HepG2 (cell line): ENCODE results near the gene CHMP1A. TPM values are rescaled to one million over a fixed set of nuclear protein-coding genes. Genes with fewer than 3 reads are reported as not detected.

Source experiments
- ATAC-seq: fragments of 200-7000 bp; cut with Tn5 transposase; 3 replicates; pipeline ENCODE4 v1.9.1; 2020; ENCODE audit warnings: mild to moderate bottlenecking, moderate library complexity
- BruUV-seq: library from RNA; stranded (reverse); fragments of 400-500 nt; replicated peaks from 2 replicates; lab custom pipeline; 2021; lab: Mats Ljungman, UMichigan
- CTCF ChIA-PET: fragments of 300-600 bp; formaldehyde crosslinking; extraction: SDS; loops from one replicate; lab custom pipeline; 2021; ENCODE audit warnings: low total read pairs, inconsistent platforms, low intra/inter-chr PET ratio; lab: Yijun Ruan, JAX
- POLR2A ChIA-PET: fragments of 350-600 bp; sonication (Branson Sonifier 250); formaldehyde crosslinking; loops from one replicate; lab custom pipeline; 2020; ENCODE audit warnings: antibody characterized with exemption, inconsistent platforms; lab: Yijun Ruan, JAX
- DNase-seq: peaks from one replicate; pipeline ENCODE4 v3.0.0-alpha.2; 2015; ENCODE audit warnings: low spot score
- FAIRE-seq: peaks from 3 replicates; lab custom pipeline; 2011; peaks lifted over from hg19 to GRCh38; lab: Jason Lieb, UNC
- H2AFZ ChIP-seq: one replicate; pipeline ENCODE4 v1.6.1; 2011; ENCODE audit warnings: low read length, inconsistent platforms
- H3K27ac ChIP-seq: fragments of 300-600 bp; 3 replicates; pipeline ENCODE4 v1.8.0; 2011; ENCODE audit warnings: mixed run types, mild to moderate bottlenecking, mixed read lengths, low read length, inconsistent platforms; ENCODE audit not compliant: insufficient read depth; ENCODE audit errors: extremely low read length
- H3K27me3 ChIP-seq, 2 experiments: fragments of 200-600 bp in 1 of 2; 2 replicates in 1 of 2; 3 replicates in 1 of 2; pipeline versions ENCODE4 v1.6.0 to v1.8.0; 2011; ENCODE audit warnings: low read length in 2 of 2, mild to moderate bottlenecking in 2 of 2, moderate library complexity in 2 of 2, inconsistent platforms in 1 of 2; ENCODE audit not compliant: insufficient read depth in 2 of 2, control insufficient read depth in 1 of 2
- H3K36me3 ChIP-seq, 2 experiments: fragments of 200-600 bp in 1 of 2; replicated peaks in 1 of 2; 2 replicates in 1 of 2; 3 replicates in 1 of 2; pipeline versions ENCODE4 v1.5.1 to v1.8.0; 2011; ENCODE audit warnings: low read length in 2 of 2, inconsistent platforms in 1 of 2; ENCODE audit not compliant: insufficient read depth in 2 of 2, control insufficient read depth in 1 of 2
- H3K4me1 ChIP-seq: 2 replicates; pipeline ENCODE4 v1.5.1; 2012; ENCODE audit warnings: low read length, inconsistent platforms; ENCODE audit not compliant: insufficient read depth
- H3K4me2 ChIP-seq: 2 replicates; pipeline ENCODE4 v1.6.0; 2011; ENCODE audit warnings: low read depth, low read length, inconsistent platforms
- H3K4me3 ChIP-seq, 3 experiments: fragments of 200-600 bp in 1 of 3; sonication (generic), shearing (Covaris generic) in 1 of 3; replicated peaks in 1 of 3; 2 replicates each; pipeline ENCODE4 v1.5.1; 2011 to 2016; ENCODE audit warnings: low read length in 3 of 3, inconsistent platforms in 2 of 3, low read depth in 2 of 3, mild to moderate bottlenecking in 2 of 3, control low read depth in 1 of 3, mixed read lengths in 1 of 3; ENCODE audit not compliant: insufficient read depth in 1 of 3
- H3K79me2 ChIP-seq: one replicate; pipeline ENCODE4 v1.6.1; 2011; ENCODE audit warnings: low read length, inconsistent platforms; ENCODE audit not compliant: insufficient read depth
- H3K9ac ChIP-seq: 2 replicates; pipeline ENCODE4 v1.6.0; 2011; ENCODE audit warnings: mild to moderate bottlenecking, low read depth, low read length, inconsistent platforms; ENCODE audit not compliant: insufficient read depth
- H3K9me3 ChIP-seq: 2 replicates; pipeline ENCODE4 v1.5.1; 2012; ENCODE audit warnings: mild to moderate bottlenecking, low read length
- H4K20me1 ChIP-seq: 2 replicates; pipeline ENCODE4 v1.6.0; 2011; ENCODE audit warnings: inconsistent platforms, mild to moderate bottlenecking, low read length, moderate library complexity; ENCODE audit not compliant: insufficient read depth
- MTA1 ChIP-seq: sonication (generic); formaldehyde crosslinking; IDR thresholded peaks from 2 replicates; pipeline ENCODE4 v1.4.0; 2020; ENCODE audit warnings: missing genetic modification reagents, mild to moderate bottlenecking, borderline replicate concordance
- ZNF224 ChIP-seq: sonication (generic); formaldehyde crosslinking; IDR thresholded peaks from 2 replicates; pipeline ENCODE4 v1.5.0; 2020; ENCODE audit warnings: mild to moderate bottlenecking, missing genetic modification reagents
- ZNF510 ChIP-seq: sonication (generic); formaldehyde crosslinking; IDR thresholded peaks from 2 replicates; pipeline ENCODE4 v1.4.0; 2020; ENCODE audit warnings: low read depth, mild to moderate bottlenecking, missing genetic modification reagents
- ZNF883 ChIP-seq: sonication (generic); formaldehyde crosslinking; IDR thresholded peaks from 2 replicates; pipeline ENCODE4 v1.5.1; 2020; ENCODE audit warnings: mild to moderate bottlenecking, missing genetic modification reagents; ENCODE audit errors: not compliant biosample characterization
- WGBS: methylation state at CpG from one replicate; pipeline ENCODE4 v1.1.6; 2017; ENCODE audit warnings: low lambda C conversion rate; 5-methylcytosine and 5-hydroxymethylcytosine counted together
- in situ Hi-C: cut with HindIII; loops from 2 replicates; pipeline ENCODE4 v1.10.0; 2017; ENCODE audit warnings: low pct_unique_long_range_greater_than_20kb; ENCODE audit not compliant: extremely low pct_ligation_motif_present
- intact Hi-C: fragments of 100-400 bp; cut with micrococcal nuclease; formaldehyde crosslinking; loops from one replicate; pipeline ENCODE4 v1.10.0; 2022; ENCODE audit not compliant: unreplicated experiment
- polyA plus RNA-seq, 8 experiments: library from polyadenylated mRNA; depleted of rRNA in 3 of 8; stranded (reverse) in 7 of 8; unstranded in 1 of 8; fragments of >200 nt; fragmentation: Illumina TruSeq in 4 of 8; extraction: Trizol in 4 of 8; gene quantifications; 2 replicates each; pipeline versions ENCODE4 v1.2.1 to v1.2.3, GENCODE V29; 2011 to 2016; ENCODE audit warnings: low read depth in 4 of 8, missing spikeins in 1 of 8, mixed read lengths in 1 of 8; ENCODE audit not compliant: insufficient read depth in 1 of 8
- total RNA-seq, 5 experiments: library from RNA; depleted of rRNA; stranded (reverse); fragments of >200 nt; fragmentation: Illumina TruSeq; extraction: Trizol; gene quantifications; 2 replicates each; pipeline ENCODE4 v1.2.3, GENCODE V29; 2016; ENCODE audit warnings: low read depth in 1 of 5
- TF ChIP-seq, protein P1 (sequence below): sonication (generic); formaldehyde crosslinking; IDR thresholded peaks from 2 replicates; pipeline ENCODE4 v1.8.0; 2022; ENCODE audit warnings: mild to moderate bottlenecking, missing genetic modification reagents, moderate library complexity

Gene CHMP1A
- total and polyA plus RNA-seq, 2 of the 13 experiments (the other 11 are each of a cell fraction or from before 2014, with no cell fraction given): 69.4 to 73.3 TPM

DNA sequence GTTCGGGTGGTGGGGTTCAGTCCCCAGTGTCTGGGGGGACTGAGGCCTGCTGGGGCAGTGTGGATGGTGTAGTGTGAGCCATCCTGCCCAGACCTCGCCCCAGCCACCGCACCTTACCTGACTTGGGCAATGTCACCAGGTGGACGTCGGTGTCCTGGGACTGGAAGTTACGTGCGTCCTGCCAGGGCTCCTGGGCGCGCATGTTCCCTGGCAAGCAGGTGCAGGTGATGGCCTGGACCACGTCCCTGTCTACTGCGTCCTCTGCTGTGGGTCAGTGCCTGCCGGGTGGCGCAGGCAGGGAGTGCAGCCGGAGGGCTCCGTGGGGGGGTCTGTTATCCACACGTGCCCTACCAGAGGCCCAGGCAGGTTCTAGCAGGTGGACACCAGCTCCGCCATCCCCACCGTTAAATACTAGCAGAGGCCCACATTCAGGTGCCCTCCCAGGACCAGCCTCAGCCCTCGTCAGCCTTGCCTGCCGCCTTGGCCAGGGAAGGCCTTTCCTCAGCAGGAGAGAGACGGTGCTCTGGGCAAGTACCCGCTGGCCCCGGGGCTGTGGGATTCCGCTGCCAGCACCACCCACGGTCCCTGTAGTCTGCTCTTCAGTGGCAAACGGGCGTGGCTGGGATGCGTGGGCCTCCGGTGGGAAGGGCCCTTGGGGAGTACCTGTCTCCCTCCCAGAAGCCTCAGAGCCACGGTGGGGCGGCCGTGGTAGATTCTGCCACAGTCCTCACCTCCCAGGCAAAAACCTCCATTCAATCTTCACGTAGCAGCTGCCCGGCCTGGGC lies 52.1 kb downstream of the CHMP1A start:
- WGBS: 40% methylated on average over 10 of the region's 34 CpGs
- peak; percentile 25; the same call in 1 of the 2 replicates for TF ChIP-seq MTA1 (CRISPR knock-in tag)
- TF ChIP-seq ZNF224: 0 out of 2 replicates have a peak, but pooled peaks have one; percentile 36
- no peak for TF ChIP-seq ZNF510 (CRISPR knock-in tag)
- ChIA-PET CTCF (no interaction called here), POLR2A (no interaction called here)
- Histone ChIP-seq H3K4me1 (peaks cover 34% of the 10 kb centered on the region), H4K20me1 (no peaks in the 10 kb centered on the region), H3K9me3 (no peaks in the 10 kb centered on the region), H3K4me3 (no peak overlapping the region), H3K27ac (no peak overlapping the region), H3K27me3 (peaks cover 8 to 30% of the 10 kb centered on the region in 2 experiments), H3K36me3 (no peaks in the 10 kb centered on the region), H3K9ac (no peak overlapping the region), H3K79me2 (no peaks in the 10 kb centered on the region), H2AFZ (no peak overlapping the region), H3K4me2 (no peak overlapping the region)
- intact Hi-C loops: no loop called here
- no peak for FAIRE-seq
- BruUV-seq: no TSS peak
- in situ Hi-C loops: no loop called here
- DNase-seq: no peak
- ATAC-seq: no peak; the same call in 2 of the 3 replicates

GRCh38 chr16:89604764-89605163 lies 52.7 kb downstream of the CHMP1A start:
- intact Hi-C loops: no loop called here

More at GRCh38 chr16:89604764-89605163, 52.7 kb downstream of the CHMP1A start:
- FAIRE-seq: no peak
- Histone ChIP-seq H3K4me3 (no peak overlapping the region), H3K4me2 (no peak overlapping the region), H3K9me3 (no peaks in the 10 kb centered on the region), H3K9ac (no peak overlapping the region), H2AFZ (no peak overlapping the region), H4K20me1 (no peaks in the 10 kb centered on the region), H3K27me3 (peaks cover 8 to 30% of the 10 kb centered on the region in 2 experiments), H3K27ac (no peak overlapping the region), H3K4me1 (peaks cover 37% of the 10 kb centered on the region), H3K36me3 (no peaks in the 10 kb centered on the region), H3K79me2 (no peaks in the 10 kb centered on the region)
- TF ChIP-seq, protein P1, sequence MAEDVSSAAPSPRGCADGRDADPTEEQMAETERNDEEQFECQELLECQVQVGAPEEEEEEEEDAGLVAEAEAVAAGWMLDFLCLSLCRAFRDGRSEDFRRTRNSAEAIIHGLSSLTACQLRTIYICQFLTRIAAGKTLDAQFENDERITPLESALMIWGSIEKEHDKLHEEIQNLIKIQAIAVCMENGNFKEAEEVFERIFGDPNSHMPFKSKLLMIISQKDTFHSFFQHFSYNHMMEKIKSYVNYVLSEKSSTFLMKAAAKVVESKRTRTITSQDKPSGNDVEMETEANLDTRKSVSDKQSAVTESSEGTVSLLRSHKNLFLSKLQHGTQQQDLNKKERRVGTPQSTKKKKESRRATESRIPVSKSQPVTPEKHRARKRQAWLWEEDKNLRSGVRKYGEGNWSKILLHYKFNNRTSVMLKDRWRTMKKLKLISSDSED (CRISPR knock-in tag): no peak
- TF ChIP-seq ZNF883: no peak
- no peak for ATAC-seq
- no TSS peak for BruUV-seq
- ChIA-PET POLR2A (no interaction called here), CTCF (no interaction called here)
- in situ Hi-C loops: loop anchor here (5.0 kb wide), 1 partner anchor 38 kb away; no protein-coding TSS in a partner anchor
- WGBS: 28% methylated on average over 11 of the region's 16 CpGs
- no peak for DNase-seq
